ENCODE measurements around the gene F8A1. TPM values are rescaled to one million over a fixed set of nuclear protein-coding genes. Genes with fewer than 3 reads are reported as not detected.
A peak's percentile ranks its signal among the peaks of the same experiment; 100 is the strongest.
"Not testable (repeated sequence)": the region's sequence is repeated elsewhere in the genome, so short reads cannot be mapped to it uniquely, and the experiment has no call there.

F8A1 gene
- total RNA-seq (ENCODE audit: unreplicated experiment): 18.3 TPM
- long read RNA-seq, transcript F8A1-201 (1 exons, 1,713 nt): major isoform, 21 of 21 reads
- long read RNA-seq, partial matches to known transcripts: 0 of 21 reads
- long read RNA-seq, other reads (novel, unspliced or antisense): 0 of 21 reads

DNA sequence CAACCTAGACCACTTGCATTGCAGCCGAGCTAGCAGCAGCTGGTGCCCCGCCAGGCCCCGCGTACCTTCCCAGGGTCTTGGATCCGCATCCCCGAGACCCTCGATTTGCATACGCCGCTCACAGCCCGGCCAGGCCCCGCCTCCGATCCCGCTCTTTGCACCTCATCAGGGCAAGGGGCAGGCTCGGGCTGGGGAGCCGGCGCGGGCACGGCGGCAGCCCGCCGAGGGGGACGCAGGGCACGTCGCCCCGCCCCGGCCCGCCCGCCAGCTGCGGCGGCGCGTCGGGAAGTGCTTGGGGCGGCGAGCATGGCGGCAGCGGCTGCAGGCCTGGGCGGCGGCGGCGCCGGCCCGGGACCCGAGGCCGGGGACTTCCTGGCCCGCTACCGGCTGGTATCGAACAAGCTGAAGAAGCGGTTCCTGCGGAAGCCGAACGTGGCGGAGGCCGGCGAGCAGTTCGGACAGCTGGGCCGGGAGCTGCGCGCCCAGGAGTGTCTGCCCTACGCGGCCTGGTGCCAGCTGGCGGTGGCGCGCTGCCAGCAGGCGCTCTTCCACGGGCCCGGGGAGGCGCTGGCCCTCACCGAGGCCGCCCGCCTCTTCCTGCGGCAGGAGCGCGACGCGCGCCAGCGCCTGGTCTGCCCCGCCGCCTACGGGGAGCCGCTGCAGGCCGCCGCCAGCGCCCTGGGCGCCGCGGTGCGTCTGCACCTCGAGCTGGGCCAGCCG lies at the start of gene F8A1:
F8A1 (plus strand) TSS at position 287 of the 720 bp plus-strand sequence; CDS start at position 307, 20 bp downstream.
- not testable (repeated sequence) for H3K27me3 Mint-ChIP-seq (ENCODE audit: unreplicated experiment); H3K4me3 Mint-ChIP-seq (ENCODE audit: unreplicated experiment); H3K36me3 Mint-ChIP-seq (ENCODE audit: unreplicated experiment); H3K9me3 Mint-ChIP-seq (ENCODE audit: unreplicated experiment); H3K27ac Mint-ChIP-seq (ENCODE audit: unreplicated experiment); H3K4me1 Mint-ChIP-seq (ENCODE audit: low read depth, unreplicated experiment)
- DNase-seq: peak; percentile 56

DNA sequence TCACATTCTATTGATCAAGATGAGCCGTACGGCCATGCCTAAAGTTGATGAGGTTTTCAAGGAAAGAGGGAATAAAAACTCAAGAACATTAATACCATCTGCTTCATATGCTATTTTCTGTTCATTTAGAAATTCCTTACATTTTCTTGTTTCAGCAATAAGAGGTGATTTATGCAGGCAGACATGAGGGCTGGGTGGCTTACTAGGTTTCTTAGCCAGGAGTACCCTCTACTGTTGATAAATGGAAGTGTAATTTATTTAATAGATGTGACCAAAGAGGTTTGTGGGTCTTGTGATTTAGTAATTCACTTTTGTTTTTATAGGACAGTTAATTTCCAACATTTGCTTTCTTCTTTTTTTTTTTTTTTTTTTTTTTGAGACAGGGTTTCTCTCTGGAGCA lies 45.3 kb upstream of the F8A1 start:
- TF ChIP-seq, protein P1, sequence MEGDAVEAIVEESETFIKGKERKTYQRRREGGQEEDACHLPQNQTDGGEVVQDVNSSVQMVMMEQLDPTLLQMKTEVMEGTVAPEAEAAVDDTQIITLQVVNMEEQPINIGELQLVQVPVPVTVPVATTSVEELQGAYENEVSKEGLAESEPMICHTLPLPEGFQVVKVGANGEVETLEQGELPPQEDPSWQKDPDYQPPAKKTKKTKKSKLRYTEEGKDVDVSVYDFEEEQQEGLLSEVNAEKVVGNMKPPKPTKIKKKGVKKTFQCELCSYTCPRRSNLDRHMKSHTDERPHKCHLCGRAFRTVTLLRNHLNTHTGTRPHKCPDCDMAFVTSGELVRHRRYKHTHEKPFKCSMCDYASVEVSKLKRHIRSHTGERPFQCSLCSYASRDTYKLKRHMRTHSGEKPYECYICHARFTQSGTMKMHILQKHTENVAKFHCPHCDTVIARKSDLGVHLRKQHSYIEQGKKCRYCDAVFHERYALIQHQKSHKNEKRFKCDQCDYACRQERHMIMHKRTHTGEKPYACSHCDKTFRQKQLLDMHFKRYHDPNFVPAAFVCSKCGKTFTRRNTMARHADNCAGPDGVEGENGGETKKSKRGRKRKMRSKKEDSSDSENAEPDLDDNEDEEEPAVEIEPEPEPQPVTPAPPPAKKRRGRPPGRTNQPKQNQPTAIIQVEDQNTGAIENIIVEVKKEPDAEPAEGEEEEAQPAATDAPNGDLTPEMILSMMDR (IDR thresholded peaks at IDR 0.05; ENCODE audit: partially characterized antibody, unreplicated experiment): peak; percentile 22
- no peak overlapping the region for H3K4me3 Mint-ChIP-seq (ENCODE audit: unreplicated experiment)
- no peaks in the 10 kb centered on the region for H3K27me3 Mint-ChIP-seq (ENCODE audit: unreplicated experiment)
- DNase-seq: no peak
- H3K27ac Mint-ChIP-seq (ENCODE audit: unreplicated experiment): no peak overlapping the region
- H3K9me3 Mint-ChIP-seq (ENCODE audit: unreplicated experiment): peaks cover 4% of the 10 kb centered on the region
- no peaks in the 10 kb centered on the region for H3K36me3 Mint-ChIP-seq (ENCODE audit: unreplicated experiment)
- H3K4me1 Mint-ChIP-seq (ENCODE audit: low read depth, unreplicated experiment): no peaks in the 10 kb centered on the region

DNA sequence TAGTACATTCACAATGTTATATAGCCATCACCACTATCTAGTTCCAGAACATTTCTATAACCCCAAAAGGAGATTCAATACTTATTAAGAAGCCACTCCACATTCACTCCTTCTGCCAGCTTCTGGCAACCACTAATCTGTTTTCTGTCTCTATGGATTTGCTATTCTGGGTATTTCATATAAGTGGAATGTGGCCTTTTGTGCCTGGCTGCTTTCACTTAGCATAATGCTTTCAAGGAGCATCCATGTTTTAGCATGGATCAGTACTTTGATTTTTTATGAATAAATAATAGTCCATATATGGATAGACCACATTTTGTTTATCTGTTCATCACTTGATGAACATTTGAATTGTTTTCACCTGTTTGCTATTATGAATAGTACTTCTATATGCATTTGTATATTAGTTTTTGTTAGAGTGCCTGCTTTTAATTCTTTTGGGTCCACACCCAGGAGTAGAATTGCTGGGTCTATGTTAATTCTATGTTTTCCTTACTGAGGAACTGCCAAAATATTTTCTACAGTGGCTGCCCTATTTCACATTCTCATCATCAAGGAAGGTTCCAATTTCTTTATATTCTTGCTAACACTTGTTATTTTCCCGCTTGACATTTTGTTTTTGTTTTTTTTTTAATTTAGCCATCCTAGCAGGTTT lies 35.1 kb upstream of the F8A1 start:
- Mint-ChIP-seq H3K4me1 (ENCODE audit: low read depth, unreplicated experiment) (no peaks in the 10 kb centered on the region), H3K27me3 (ENCODE audit: unreplicated experiment) (no peaks in the 10 kb centered on the region), H3K36me3 (ENCODE audit: unreplicated experiment) (no peaks in the 10 kb centered on the region), H3K4me3 (ENCODE audit: unreplicated experiment) (no peak overlapping the region), H3K9me3 (ENCODE audit: unreplicated experiment) (no peaks in the 10 kb centered on the region), H3K27ac (ENCODE audit: unreplicated experiment) (no peak overlapping the region)
- TF ChIP-seq, protein P1 (IDR thresholded peaks at IDR 0.05; ENCODE audit: partially characterized antibody, unreplicated experiment): no peak
- DNase-seq: no peak

DNA sequence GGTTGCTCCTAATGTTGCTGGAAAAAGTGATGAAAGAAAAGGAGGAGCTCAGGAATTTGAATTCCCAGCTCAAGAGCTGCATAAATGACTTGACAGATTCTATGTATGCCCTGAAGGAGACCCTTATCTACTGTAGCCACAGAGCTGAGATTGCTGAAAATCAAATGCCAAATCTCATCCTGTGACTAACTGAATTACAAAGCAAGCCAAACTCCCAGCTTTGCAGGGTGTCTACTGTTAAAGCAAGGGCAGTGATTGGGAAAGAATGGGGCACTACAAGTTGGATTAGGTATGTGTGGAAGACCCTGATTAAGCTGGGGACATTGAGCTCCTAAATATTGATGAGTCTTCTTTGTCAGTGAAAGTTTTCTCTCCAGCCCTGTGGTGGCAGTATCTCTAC lies 30.9 kb upstream of the F8A1 start:
- H3K36me3 Mint-ChIP-seq (ENCODE audit: unreplicated experiment): no peaks in the 10 kb centered on the region
- no peaks in the 10 kb centered on the region for H3K4me1 Mint-ChIP-seq (ENCODE audit: low read depth, unreplicated experiment)
- no peaks in the 10 kb centered on the region for H3K27me3 Mint-ChIP-seq (ENCODE audit: unreplicated experiment)
- no peak overlapping the region for H3K4me3 Mint-ChIP-seq (ENCODE audit: unreplicated experiment)
- DNase-seq: no peak
- no peak overlapping the region for H3K27ac Mint-ChIP-seq (ENCODE audit: unreplicated experiment)
- TF ChIP-seq, protein P1 (IDR thresholded peaks at IDR 0.05; ENCODE audit: partially characterized antibody, unreplicated experiment): no peak
- no peaks in the 10 kb centered on the region for H3K9me3 Mint-ChIP-seq (ENCODE audit: unreplicated experiment)

DNA sequence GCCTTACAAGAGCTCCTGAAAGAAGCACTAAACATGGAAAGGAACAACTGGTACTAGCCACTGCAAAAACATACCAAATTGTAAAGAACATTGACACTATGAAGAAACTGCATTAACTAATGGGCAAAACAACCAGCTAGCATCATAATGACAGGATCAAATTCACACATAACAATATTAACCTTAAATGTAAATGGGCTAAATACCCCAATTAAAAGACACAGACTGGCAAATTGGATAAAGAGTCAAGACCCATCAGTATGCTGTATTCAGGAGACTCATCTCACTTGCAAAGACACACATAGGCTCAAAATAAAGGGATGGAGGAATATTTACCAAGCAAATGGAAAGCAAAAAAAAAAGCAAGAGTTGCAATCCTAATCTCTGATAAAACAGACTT lies 17.6 kb upstream of the F8A1 start:
- H3K4me3 Mint-ChIP-seq (ENCODE audit: unreplicated experiment); H3K27ac Mint-ChIP-seq (ENCODE audit: unreplicated experiment); H3K9me3 Mint-ChIP-seq (ENCODE audit: unreplicated experiment); H3K4me1 Mint-ChIP-seq (ENCODE audit: low read depth, unreplicated experiment); DNase-seq; H3K27me3 Mint-ChIP-seq (ENCODE audit: unreplicated experiment); H3K36me3 Mint-ChIP-seq (ENCODE audit: unreplicated experiment): not testable (repeated sequence)

DNA sequence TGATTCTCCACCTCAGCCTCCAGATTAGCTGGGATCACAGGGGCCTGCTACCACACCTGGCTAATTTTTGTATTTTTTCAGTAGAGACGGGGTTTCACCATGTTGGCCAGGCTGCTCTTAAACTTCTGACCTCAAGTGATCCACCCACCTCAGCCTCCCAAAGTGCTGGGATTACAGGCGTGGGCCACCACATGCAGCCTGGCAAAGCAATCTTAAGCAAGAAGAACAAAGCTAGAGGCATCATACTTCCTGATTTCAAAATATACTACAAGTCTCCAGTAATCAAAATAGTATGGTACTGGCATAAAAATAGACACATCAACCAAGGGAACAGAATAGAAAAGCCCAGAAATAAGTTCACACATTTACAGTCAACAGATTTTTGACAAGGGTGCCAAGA lies 12.8 kb upstream of the F8A1 start:
- Mint-ChIP-seq H3K9me3 (ENCODE audit: unreplicated experiment) (peaks cover 6% of the 10 kb centered on the region), H3K27ac (ENCODE audit: unreplicated experiment) (no peak overlapping the region), H3K4me1 (ENCODE audit: low read depth, unreplicated experiment) (no peaks in the 10 kb centered on the region), H3K4me3 (ENCODE audit: unreplicated experiment) (no peak overlapping the region), H3K27me3 (ENCODE audit: unreplicated experiment) (peaks cover 2% of the 10 kb centered on the region), H3K36me3 (ENCODE audit: unreplicated experiment) (no peaks in the 10 kb centered on the region)
- TF ChIP-seq, protein P1 (IDR thresholded peaks at IDR 0.05; ENCODE audit: partially characterized antibody, unreplicated experiment): no peak
- no peak for DNase-seq

DNA sequence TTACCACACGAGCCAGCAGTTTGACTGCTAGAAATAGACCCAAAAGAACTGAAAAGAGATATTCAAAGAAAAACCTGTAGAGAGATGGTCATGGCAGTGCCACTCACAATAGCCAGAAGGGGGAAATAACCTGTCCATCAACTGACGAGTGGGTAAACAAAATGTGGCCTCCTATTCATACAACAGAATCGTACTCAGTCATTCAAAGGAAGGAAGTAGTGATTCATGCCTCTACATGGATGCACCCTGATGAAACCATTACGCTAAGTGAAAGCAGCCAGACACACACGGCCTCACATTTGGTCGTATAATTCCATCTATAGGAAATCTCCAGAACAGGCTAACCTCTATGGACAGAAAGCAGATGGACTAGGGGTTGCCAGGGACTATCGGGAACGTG lies 2.1 kb upstream of the F8A1 start:
- H3K9me3 Mint-ChIP-seq (ENCODE audit: unreplicated experiment); H3K36me3 Mint-ChIP-seq (ENCODE audit: unreplicated experiment); H3K27ac Mint-ChIP-seq (ENCODE audit: unreplicated experiment); H3K4me1 Mint-ChIP-seq (ENCODE audit: low read depth, unreplicated experiment); DNase-seq; H3K4me3 Mint-ChIP-seq (ENCODE audit: unreplicated experiment); H3K27me3 Mint-ChIP-seq (ENCODE audit: unreplicated experiment): not testable (repeated sequence)

DNA sequence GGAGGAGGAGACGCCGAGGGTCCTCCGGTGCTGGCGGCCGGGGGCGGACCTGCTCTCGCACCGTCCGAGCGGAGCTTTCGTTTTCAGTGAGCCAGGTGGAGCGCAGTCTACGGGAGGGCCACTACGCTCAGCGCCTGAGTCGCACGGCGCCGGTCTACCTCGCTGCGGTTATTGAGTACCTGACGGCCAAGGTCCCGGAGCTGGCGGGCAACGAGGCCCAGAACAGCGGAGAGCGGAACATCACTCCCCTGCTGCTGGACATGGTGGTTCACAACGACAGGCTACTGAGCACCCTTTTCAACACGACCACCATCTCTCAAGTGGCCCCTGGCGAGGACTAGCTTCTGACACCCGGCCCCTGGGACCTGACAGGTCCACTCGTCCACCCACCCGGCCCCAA lies 1.1 kb upstream of the F8A1 start:
- H3K4me1 Mint-ChIP-seq (ENCODE audit: low read depth, unreplicated experiment); H3K27ac Mint-ChIP-seq (ENCODE audit: unreplicated experiment): not testable (repeated sequence)

More for the DNA sequence above, 1.1 kb upstream of the F8A1 start:
- H3K36me3 Mint-ChIP-seq (ENCODE audit: unreplicated experiment); H3K27me3 Mint-ChIP-seq (ENCODE audit: unreplicated experiment); DNase-seq; H3K9me3 Mint-ChIP-seq (ENCODE audit: unreplicated experiment); H3K4me3 Mint-ChIP-seq (ENCODE audit: unreplicated experiment): not testable (repeated sequence)

Measured in glutamatergic neuron (in vitro differentiated cells).